Amniotic stem cell (primary cell): ENCODE measurements around the gene DPYSL4.

Experiments
- DNase-seq: peaks from one replicate; lab custom pipeline; 2025; lab: John Stamatoyannopoulos, UW

Gene DPYSL4

DNA sequence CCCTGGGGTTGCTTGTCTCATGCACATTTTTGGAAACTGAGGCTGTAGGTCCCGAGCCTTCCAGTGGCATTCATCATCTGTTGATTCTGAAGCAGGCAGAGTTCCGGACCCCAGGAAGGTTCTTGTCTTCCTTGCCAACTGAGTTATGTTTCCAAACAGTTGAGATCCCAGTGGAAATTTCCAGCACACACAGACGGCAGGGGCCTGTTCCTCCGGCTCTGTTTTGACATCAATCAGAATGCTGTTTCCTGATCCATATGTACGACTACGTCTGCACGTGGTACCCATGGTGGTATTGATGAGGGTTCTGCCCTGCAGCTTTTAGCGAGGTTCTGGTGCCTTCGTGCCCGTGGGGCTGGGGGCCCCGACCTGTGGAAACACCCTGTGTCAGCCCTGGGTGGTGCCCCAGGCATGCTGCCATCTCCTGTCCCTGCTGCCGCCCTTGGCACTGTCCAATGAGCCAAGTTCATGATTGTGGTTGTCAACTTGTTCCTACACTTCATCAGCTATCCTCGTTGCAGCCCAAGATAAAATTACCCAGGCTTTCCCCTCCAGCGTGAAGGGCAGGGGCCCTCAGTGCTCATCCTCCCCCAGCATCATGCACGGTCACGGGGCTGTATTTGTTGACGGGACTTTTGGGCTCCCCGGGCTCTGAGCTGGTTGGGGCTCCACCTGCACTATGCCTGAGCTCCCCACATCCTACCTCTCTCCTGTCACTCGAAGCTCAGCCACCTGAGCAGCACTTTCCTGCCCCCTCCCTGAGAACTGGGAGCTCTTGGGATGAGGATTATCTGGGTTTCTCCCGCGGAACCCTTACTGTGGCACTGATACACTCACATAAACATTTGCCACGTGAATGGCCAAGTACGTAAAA is 7.8 kb upstream of the DPYSL4 start:
- no peak for DNase-seq

DNA sequence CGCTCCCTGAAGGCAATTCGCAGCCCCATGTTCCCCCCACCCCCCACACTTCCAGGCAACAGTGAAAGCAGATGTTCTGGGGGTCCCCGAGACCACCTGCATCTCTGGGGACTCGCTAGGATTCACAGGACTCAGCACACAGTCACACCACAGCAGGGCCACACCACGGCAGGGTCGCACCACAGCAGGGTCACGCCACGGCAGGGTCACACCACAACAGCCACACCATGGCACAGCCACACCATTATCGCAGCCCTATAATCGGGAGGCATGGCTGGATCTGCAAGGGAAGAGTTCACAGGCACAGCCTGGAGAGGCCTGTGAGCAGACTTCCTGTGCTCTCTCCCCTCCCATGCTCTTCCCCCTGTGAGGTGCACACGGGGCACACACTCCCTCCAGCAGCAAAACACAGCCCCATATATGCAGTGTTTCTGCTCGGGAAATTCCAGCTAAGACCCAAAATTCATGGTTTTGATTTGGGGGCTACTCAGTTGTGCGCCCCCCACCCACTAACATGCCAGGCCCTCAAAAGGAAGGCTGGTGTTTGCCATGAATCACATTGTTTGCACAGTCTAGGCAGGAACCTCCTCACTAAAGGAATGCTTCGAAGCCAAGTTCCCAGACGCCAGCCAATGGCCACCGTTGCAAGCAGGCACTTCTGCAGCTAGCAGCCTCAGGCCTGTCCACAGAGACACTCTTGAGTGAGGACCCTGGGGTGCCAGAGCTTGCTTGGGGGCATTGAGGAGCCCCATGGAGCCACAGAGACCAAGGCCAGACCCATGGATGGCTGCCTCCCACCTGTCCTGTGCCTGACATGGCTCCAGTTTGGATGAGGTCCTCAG is 7.0 kb upstream of the DPYSL4 start:
- DNase-seq: no peak

DNA sequence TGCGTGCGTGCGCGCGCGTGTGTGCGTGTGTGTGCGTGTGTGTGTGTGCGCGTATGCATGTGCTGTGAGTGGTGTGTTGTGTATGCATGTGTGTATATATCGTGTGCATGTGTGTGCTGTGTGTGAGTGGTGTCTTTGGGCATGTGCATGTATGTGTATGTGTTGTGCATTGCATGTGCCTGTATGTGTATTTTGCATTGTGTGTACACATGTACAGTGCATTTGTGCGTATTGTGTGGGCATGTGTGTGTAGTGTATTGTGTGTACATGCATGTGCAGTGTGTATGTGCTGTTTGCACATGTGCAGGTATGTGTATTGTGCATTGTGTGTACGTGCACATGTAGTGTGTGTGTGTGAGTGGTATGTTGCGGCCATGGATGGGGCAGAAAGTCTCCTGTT is 6.0 kb upstream of the DPYSL4 start:
- DNase-seq: no peak

DNA sequence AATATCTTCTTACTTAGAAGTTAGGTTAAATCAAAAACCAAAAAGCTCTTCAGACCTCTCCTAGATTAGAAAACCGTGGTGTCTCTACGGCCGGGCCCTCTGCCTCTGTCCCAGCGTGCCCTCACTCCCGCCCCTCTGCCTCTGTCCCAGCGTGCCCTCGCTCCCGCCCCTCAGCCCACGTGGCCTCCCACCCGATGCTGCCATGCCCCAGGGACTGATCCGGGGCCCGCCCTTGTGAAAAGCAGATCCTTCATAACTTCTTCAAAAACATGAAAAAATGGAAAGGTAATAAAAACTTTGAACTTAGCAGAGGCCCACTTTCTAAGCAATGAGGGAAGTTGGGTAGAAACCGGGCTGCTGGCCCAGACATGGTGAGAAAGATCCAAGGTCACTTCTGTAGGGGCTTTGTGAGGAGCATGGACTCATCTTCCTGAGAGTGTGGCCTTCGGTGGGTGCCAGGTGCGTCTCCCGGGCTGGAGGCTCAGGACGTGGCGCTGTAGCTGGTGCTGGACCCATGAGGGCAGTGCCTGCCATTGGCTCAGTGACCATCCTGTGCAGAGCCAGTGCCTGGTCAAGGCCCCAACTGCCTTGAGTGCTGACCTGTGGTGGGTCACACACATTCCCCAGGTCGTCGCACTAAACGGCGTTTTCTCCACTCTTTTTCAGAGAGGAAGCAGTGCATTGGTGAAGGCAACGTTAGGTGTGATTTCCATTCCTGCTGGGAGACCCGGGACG is 4.9 kb upstream of the DPYSL4 start:
- DNase-seq: no peak

DNA sequence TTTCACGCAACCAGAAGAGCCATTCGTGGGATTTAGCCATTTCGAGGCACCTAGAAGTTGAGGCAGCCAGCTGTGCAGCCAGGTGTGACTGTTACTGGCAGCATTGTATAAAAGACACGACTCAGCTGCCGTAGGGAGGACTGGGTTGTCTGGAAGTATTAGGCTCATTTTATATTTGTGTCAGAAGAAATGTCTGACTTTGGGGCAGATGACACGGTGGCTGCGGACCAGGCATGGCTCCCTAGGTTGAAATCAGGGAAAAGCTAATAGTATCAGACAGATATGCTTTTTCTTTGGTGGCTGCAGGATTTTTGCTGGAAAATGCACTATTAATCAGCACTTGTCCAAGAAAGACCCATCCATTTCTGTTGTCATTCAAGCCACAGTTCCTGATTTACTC is 4.2 kb upstream of the DPYSL4 start:
- DNase-seq: no peak

DNA sequence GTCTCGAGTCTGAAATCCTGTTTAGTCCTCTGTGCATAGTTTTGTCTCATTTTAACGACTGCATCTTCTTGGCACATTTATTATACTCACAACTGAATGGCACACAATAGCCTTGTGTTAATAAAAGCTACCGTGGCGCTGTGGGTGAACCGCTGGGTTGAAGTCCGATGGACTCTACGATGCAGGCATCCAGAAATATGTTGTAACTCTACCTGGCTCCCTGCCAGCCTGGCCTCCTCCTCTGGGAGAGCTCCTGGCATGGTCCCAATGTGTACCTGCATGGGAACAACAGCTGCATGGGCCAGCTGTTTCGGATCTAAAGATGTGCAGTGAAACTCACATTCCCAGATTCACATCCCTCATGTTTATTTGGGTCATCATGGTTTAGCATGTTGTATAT is 3.7 kb upstream of the DPYSL4 start:
- no peak for DNase-seq

DNA sequence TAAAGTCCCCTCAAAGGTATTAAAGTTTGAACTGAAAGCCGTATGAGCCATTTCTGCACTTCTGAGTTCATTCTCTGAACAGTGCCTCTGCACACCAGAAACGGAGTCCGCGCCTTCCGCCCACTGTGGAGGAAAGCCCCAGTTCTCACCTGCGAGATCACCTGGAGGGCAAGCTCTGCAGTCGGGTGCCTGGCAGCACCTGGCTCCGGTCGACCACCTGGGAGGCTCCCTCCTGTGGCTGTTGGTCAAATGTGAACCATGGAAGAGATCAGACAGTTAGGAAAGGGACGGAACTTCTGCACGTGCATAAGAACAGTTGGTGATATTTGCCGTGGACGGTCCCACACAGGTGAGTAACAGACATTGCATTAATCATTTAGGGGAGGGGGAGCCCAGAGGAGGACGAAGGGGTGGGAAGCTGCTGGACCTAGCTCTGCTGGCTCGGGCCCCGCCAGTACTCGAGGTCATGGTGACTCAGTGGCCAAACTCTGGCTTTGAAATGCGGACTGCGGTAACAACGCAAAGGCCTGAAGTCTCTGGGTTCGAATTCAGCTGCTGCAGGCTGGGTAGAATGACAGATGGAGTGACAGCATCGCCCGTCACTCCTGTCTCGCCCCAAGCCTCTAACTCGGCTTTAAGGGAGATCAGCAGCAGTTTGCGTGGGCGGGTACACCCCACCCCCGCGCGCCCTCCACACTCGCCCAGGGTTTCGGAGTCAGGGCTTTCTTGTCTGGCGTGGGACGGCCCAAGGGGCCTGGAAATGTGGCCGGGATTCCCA is 1.7 kb upstream of the DPYSL4 start:
- DNase-seq: no peak

DNA sequence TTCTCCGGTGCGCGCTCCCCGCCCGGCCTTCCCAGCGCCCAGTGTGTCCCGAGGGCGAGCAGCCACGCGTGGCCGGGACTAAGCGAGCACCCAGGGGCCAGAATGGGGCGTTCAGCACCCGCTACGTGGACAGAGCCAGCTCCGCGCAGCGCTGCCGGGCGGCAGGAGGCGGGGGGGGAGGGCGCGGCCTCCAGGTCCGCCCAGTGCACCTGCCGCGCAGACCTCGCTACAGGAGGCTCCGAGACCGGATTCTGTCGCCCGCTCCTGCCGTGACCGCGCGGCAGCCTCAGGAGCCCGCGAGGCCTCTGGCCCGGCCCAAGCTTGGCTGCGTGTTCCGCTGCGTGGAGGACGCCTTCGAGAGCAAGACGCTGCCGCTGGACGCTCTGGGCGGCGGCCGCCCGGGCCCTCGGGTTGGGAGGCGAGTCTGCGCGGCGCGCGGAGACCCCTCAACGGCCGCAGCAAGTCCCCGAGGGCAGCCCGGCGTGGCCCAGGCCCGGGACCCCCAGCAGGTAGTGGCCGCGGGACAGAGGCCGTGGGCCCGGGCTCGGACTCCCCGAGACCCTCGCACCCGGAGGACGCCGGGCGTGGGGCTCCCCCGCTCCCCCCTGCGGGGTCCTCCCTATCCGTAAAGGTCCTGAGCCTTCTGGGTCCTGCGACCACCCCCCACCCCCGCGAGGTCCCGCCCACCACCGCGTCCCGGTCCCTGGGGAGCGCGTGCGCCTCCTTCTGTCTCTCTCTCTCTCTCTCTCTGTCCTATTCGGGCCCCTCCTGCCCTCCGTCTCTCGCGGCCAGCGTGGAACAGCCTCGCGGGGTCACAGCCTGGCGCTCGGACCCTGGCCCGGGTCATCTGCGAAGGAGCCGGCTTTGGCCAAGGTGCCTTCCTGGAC is 904 bp upstream of the DPYSL4 start:
- DNase-seq: no peak

DNA sequence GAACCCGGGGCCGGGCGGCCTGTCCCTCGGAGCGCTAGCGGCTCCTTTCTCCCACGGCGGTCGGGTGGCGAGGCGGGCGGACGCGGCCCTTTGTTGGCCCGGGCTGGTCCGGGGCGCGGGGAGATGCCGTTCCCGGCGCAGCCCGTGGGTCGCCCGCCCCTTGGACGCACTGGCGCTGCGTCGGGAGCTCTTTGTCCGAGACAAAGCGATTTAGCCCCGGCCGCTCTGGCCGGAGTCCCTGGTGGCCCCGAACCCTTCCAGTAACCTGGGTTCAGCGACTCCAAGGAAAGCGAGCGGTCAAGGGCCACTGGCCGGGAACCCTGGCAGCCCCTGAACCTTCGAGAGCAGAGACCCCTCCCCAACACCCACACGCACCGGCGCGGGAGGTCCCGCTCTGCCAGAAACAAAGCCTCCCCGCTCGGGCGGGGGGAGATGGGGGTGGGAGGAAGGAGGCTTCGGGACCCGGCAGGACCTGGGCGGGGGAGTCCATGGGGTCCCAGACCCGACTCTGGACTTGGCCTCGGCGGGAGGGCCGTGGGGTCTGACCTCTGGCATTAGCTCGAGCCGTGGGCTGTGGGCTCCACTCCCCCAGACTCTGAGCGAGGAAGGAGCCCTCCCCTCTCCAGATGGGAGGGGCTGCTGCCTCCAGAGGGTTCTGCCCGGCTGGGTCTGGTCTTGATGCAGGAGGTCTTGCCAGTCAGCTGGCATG is 836 bp downstream of the DPYSL4 start:
- DNase-seq: no peak

DNA sequence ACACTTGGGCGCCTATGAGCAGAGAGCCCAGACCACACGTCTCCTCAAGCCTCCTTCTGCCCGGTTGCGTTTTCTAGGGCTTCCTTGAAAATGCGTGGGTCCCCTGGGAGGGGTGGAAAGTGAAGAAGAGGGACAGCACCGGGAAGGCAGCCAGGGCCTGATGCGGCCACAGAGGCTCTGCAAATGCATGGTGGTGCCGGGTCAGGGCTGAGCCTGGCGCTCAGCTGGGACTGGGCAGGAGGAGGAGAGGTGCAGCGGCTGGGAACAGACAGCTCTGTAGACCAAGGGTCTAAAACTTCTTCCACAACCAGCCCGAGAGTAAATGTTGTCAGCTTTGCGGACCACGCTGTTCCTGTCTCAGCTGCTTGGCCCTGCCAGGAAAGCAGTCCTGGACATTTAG is 1.6 kb downstream of the DPYSL4 start:
- no peak for DNase-seq

DNA sequence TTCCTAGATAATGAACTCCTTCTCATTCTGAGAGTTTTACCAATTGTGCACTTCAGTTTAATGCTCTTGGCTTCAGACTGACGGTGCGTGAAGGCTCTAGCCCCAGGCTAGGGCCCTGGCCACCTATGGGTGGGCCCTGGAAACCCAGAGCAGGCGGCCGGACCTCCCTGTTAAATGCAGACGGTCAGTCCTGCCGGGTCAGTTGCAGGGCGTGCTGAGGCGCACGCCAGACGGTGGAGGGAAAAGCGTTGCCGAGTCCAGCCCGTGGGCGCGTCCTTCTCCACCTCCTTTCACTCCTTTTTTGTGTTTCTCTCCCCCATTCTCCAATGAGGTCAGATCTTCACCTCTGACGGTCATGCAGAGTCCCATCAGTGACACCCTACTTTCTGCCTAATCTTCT is 2.3 kb downstream of the DPYSL4 start:
- DNase-seq: no peak

DNA sequence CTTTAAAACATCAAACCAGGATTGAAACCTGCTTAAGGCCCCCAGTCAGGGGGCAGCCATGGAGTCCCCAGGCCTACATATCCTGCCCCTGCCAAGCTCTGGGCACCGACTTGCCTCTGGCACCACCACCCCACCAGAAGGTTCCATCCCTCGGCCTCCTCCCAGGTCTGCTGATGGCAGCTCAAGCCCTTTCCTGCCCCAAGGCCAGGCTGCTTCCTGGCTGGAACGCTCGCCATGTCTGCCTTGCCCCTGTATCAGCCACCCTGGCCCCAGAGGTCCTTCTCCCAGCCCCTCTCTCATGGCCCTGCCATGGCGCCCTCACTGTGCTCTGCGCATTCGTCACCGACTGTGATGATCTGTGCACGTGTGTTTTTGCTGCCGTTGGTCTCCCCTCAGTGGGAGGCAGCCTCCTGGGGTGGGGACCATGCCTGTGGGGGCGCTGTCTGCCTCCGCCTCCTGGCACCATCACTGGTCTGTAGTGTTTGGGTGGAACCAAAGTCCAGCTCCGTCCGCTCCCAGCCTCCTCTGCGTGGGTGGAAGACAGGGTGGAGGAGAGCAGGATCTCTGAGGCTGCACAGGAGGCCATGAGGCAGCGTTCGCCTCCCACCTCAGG is 3.2 kb downstream of the DPYSL4 start:
- DNase-seq: no peak

DNA sequence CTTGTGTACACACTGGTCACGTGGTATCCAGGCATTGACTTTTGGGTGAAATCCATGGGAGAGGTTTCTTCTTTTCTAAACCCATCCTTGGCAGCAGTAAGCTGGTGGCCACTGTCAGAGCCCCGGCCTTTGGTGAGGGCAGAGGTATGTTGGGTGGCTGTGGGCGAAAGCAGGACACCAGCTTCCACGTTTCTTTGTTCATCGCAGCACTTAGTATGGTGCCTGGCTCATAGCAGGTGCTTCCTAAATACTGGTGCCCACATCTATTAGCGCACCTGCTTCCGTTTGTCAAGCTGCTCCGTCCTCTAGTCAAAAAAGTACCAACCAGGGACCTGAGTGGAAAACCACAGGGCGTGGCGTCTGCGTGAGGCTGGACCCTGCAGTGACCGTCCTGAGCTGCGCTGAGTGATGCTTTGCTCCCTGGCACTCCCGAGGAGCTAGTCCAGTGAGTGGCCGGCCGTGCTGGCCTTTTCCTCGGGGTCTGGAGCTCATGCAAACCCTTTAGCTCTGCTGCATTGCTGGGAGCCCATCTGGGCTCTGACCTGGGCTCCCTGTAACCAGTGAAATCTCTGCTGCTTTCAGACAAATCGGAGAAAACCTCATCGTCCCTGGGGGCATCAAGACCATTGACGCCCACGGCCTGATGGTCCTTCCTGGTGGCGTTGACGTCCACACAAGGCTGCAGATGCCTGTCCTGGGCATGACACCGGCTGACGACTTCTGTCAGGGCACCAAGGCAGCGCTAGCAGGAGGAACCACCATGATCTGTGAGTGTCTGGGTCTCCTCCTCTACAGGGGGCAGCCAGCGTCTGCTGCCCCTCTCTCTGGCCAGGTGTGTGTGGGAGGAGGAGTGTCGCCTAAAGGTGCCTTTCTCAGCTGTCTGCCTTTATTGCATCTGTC is 5.6 kb downstream of the DPYSL4 start:
- no peak for DNase-seq

DNA sequence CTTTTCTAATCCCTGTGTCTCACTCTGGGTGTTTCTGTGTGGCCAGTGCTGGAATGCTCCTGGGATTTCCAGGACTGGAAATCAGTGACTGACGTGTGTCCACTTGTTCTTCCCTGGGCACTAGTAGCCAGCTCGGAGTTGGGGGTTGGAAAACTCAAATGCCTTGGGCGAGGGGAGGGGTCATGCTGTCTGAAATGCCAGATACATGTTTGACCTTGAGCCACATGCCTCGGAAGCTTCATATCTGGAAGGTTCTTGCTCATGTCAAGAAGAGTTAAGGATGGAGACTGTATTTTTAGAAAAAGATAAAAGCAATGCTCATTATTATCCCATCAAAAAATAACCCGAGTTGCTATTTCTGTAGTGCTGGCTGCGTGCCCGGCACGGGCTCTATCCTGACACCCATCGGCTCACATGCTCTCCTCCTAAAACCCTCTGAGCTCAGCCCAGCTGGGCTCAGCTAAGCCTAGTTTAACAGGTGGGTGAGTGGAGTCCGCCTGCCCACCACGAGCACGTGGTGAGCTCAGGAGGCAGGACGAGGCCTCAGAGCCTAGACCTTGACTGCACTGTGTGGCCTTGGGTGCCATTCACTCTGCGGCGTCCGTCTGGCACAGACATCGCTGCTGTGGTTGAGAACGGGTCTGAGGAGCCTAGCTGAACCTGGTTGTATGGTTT is 6.4 kb downstream of the DPYSL4 start:
- DNase-seq: no peak

DNA sequence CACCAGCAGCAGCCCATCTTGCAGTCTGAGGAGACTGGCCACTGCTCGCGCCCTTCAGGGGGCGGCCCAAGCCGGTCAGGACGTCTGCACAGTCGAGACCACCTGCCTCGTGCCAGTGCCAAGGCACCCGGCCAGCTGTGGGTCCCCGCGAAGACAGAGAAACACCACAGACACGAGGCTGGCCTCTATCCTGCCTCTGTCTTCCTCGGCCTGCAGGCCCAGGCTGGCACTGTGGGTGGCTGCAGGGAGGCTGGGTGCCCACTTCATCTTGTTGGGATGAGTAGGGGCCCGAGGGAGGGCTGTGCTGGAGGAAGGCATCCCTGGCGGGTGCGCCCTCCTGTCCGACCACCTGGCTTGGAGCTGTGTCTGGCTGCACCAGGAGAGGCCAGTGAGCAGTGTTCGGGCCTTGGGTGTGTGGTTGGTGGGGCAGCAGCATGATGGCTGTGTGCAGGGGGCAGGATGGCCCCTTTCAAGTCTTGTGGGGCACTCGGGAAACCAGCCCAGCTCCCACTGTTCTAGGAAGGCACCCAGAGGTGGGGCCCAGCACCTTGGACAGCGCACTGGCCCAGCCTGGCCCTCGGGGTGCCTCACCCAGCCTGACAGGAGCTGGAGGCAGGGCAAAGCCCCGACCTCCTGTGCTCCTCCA is 7.3 kb downstream of the DPYSL4 start:
- no peak for DNase-seq

DNA sequence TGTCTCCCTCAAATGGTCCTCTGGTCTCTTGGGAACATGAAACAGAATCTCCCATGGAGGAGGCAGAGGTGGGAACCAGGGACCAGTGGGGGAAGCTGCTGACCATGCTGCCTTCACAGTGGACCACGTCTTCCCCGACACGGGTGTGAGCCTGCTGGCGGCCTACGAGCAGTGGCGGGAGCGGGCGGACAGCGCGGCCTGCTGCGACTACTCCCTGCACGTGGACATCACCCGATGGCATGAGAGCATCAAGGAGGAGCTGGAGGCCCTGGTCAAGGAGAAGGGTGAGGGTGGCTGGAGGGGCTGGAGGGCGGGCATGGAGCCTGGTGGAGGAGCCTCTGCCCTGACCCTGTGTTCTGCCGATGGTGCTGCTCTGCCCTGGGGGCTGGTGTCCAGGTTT is 8.0 kb downstream of the DPYSL4 start:
- no peak for DNase-seq

DNA sequence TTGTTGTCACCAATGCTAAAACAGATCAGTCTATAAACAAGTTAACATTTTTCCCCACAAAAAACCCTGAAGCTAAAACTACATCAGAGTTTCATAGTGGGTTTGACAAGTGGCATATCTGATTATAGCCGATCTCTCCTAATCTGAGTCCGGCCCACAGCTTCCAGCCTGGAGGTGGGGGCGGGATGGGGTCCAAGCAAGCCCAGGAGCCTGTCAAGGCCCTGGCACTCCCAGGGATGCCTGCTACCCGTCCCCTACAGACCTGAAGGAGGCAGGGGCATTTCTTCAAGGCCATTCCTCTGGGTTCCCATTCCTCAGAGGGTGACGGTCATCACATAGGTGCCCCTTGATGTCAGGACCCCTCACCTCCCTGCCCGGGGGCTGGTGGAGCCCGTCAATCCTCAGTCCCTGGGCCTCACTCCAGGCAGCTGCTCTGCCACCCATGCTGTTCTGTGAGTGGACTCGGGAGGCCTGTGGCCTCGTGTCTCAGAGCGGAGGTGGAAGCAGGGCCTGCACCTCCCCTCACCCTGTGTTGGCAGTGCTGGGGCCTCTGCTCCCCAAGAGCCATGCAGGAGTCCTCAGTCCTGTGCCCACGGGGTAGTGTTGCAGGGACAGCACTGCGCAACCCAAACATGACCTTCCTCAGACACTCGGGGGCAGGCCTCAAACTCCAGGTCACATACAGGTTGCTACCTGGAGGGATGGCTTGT is 8.8 kb downstream of the DPYSL4 start:
- DNase-seq: no peak
